ENCODE measurements around the gene ATXN7. TPM values are rescaled to one million over a fixed set of nuclear protein-coding genes. Genes with fewer than 3 reads are reported as not detected.

Gene ATXN7
- total RNA-seq, 4 donors from 2014 or later, result 21.4 to 88.6 (median 36.1) TPM

GRCh38 chr3:63872135-63872924 lies 8.7 kb downstream of the ATXN7 start:
- WGBS, 2 donors, result 84 to 92% methylated on average over 2 of the region's 2 CpGs
- no peak overlapping the region for H3K4me3 ChIP-seq (ENCODE audit: low read depth, poor library complexity, severe bottlenecking)
- DNase-seq (ENCODE audit: low spot score in 2 of 2), result no peak
- no peak for TF ChIP-seq POLR2A (IDR thresholded peaks at IDR 0.05)
- TF ChIP-seq CTCF (IDR thresholded peaks at IDR 0.05), result no peak
- intact Hi-C loops (cut with DNase I; ENCODE audit: low total_unique reads), result no loop called here

DNA sequence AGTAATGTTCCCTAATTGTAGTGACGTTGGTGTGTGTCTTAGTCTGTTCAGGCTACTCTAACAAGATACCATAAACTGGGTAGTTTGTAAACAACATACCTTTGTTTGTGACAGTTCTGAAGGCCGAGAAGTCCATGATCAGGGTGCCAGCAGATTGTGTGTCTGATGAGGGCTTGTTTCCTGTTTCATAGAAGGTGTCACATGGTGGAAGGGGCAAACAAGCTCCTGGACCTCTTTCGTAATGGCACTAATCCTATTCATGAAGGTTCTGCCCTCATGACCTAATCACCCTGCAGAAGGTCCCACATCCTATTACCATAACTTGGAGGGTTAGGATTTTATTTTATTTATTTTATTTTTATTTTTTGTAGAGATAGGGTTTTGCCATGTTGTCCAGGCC lies 11.1 kb downstream of the ATXN7 start:
- 88 to 93% methylated on average over 3 of the region's 3 CpGs for WGBS, 2 donors
- H3K4me3 ChIP-seq (ENCODE audit: low read depth, poor library complexity, severe bottlenecking), result no peak overlapping the region
- no peak for DNase-seq (ENCODE audit: low spot score in 2 of 2)
- intact Hi-C loops (cut with DNase I; ENCODE audit: low total_unique reads), result no loop called here
- TF ChIP-seq CTCF (IDR thresholded peaks at IDR 0.05) (no peak), POLR2A (IDR thresholded peaks at IDR 0.05) (no peak)

DNA sequence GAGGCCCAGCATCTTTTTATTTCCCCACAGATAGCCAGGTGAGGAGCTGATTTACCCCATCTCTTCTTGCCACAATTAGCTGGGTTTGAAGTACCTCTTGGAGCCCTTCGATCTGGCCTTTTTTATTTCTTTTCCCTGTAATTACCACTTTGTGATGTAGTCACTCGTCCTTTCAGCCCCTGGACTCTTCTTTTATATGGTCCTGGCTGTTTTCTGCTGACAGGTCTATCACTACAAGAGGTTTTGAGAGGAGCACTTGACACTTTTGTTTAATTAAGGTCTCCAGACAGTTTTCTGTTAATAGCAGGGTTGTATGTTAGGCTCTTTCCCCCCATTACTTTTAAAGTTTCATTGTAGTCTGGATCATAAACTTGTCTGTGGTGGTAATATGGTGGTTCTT lies 11.8 kb downstream of the ATXN7 start:
- intact Hi-C loops (cut with DNase I; ENCODE audit: low total_unique reads), result no loop called here
- DNase-seq (ENCODE audit: low spot score in 2 of 2), result no peak
- 89 to 94% methylated on average over 2 of the region's 2 CpGs for WGBS, 2 donors
- H3K4me3 ChIP-seq (ENCODE audit: low read depth, poor library complexity, severe bottlenecking), result no peak overlapping the region
- TF ChIP-seq POLR2A (IDR thresholded peaks at IDR 0.05) (no peak), CTCF (IDR thresholded peaks at IDR 0.05) (no peak)

DNA sequence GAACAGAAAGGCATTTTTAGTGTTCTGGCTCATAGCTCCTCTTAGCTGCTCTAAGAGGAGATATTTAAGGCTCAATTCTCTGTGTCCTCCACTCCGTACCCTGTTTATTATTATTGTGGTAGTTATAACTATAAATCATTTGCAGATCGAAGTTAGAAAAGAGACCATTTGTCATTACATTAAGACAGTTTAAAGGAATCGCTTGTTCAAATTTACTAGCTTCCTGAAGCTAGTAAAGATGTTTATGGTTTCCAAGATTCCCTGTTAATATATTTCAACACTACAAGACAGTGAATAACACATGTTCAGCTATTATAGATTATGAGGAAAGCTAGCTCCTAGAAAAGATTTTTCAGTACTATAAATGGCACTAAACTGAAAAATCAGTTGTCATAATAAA lies 12.6 kb downstream of the ATXN7 start:
- WGBS, 2 donors, result 59 to 65% methylated on average over 3 of the region's 3 CpGs
- TF ChIP-seq POLR2A (IDR thresholded peaks at IDR 0.05) (no peak), CTCF (IDR thresholded peaks at IDR 0.05) (no peak)
- no peak overlapping the region for H3K4me3 ChIP-seq (ENCODE audit: low read depth, poor library complexity, severe bottlenecking)
- intact Hi-C loops (cut with DNase I; ENCODE audit: low total_unique reads), result no loop called here
- no peak for DNase-seq (ENCODE audit: low spot score in 2 of 2)

DNA sequence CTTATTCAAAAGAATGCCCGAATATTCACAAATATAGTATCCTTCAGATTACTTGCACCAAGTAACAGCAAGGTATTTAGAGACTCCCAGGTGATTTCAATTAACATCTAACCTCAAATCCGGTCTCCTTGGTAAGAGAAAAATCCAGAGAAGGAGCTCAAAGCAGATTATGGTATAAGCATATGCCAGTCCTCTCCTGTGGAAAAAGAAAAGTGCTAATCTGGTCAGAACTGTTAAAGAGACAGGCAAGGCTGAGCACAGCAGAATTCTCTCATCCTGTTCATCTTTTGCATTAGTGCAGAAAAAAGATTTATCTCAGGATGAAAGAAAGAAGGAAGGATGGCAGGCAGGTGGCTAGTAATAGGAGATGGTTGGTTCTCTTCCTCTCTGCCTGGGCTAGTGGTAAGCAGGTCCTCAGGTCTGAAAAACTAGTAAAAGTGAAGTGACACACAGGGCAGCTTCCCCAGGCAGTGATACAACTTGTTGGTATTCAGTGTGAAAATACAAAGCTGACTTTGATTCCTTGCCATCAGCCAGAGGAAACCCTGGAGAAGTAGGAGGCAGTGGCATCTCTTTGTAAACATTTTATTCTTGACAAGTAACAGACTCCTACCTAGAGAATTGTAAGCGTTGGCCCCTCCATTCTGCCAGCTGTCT lies 14.2 kb downstream of the ATXN7 start:
- intact Hi-C loops (cut with DNase I; ENCODE audit: low total_unique reads), result no loop called here
- TF ChIP-seq CTCF (IDR thresholded peaks at IDR 0.05), result no peak
- no peak for TF ChIP-seq POLR2A (IDR thresholded peaks at IDR 0.05)
- WGBS, 2 donors, result 83 to 88% methylated on average over 3 of the region's 3 CpGs

More for the DNA sequence above, 14.2 kb downstream of the ATXN7 start:
- no peak overlapping the region for H3K4me3 ChIP-seq (ENCODE audit: low read depth, poor library complexity, severe bottlenecking)
- no peak for DNase-seq (ENCODE audit: low spot score in 2 of 2)
